ENCODE results near the gene ATG4A.

GRCh38 chrX:108105473-108105872 lies 13.9 kb downstream of the ATG4A start:
- TF ChIP-seq GATA2 (IDR thresholded peaks at IDR 0.05; ENCODE audit: insufficient read depth, insufficient read length, low read depth, low read length) (no peak), MAX (IDR thresholded peaks at IDR 0.05; ENCODE audit: insufficient read depth, insufficient read length) (no peak), CTCF (IDR thresholded peaks at IDR 0.05; ENCODE audit: extremely low read depth in 1 of 2, insufficient read depth in 1 of 2, low read depth in 1 of 2, low read length in 2 of 2) (no peak), FOS (IDR thresholded peaks at IDR 0.05; ENCODE audit: borderline replicate concordance, insufficient read depth, low read length) (no peak), POLR2AphosphoS5 (IDR thresholded peaks at IDR 0.05; ENCODE audit: insufficient read depth, low read depth, low read length) (no peak), MYC (IDR thresholded peaks at IDR 0.05; ENCODE audit: low read depth, low read length) (no peak), EZH2 (IDR thresholded peaks at IDR 0.05; ENCODE audit: borderline replicate concordance, low read depth, low read length, severe bottlenecking) (no peak), POLR2A (IDR thresholded peaks at IDR 0.05; ENCODE audit: low read depth, low read length) (no peak)
